ENCODE data around the gene PARP11.

The PARP11 gene

DNA sequence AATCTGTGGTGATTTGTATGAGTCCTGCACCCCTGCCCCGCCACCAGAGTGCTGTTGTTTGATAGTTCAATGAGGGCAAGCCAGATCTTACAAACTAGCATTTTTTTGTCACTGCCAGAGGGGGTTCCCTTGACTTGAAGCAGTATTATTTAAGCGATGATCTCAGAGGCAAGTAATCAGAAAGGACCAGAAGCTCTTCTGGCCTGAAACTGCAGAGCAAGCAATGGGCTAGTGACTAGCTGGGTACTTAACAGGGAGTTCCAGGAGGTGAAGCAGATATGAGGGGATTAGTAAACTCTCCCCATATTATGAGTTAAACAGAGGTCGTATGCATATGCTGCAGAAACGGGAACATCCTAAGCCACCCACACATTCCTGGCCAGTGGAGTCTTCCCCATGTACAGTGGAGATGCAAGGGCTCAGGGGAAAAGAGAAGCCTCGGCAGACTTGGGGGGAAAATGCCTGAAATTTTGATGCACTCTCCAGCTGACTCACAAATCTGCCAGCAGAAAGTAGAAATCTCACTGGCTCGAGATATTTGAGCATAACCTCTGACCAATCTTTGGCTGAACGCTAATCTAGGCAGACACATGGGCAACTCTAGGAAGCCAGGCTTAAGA, 112.0 kb downstream of the PARP11 start:
- DNase-seq, result no peak

DNA sequence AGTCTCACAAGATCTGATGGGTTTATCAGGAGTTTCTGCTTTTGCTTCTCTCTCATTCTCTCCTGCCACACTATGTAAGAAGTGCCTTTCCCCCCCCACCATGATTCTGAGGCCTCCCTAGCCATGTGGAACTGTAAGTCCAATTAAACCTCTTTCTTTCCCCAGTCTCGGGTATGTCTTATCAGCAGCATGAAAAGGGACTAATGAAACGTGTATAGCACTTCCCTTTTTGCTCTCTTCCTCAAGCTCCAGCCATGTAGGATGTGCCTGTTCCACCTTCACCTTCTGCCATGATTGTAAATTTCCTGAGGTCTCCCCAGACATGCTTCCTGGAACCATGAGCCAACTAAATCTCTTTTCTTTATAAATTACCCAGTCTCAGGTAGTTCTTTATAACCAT, 113.3 kb downstream of the PARP11 start:
- DNase-seq, result no peak
